Vagina (tissue), 2 donors: ENCODE data around the gene TMEM219.

Experiments used
- POLR2A ChIP-seq, 2 donors: fragments of 450-650 bp; IDR thresholded peaks; one replicate each; pipeline ENCODE4 v1.6.1; 2017; ENCODE audit warnings: antibody characterized with exemption in 2 of 2, mild to moderate bottlenecking in 2 of 2, moderate library complexity in 2 of 2
- POLR2AphosphoS5 ChIP-seq, 2 donors: sonication (generic); formaldehyde crosslinking; IDR thresholded peaks; one replicate each; pipeline ENCODE4 v1.9.0; 2017; ENCODE audit warnings: antibody characterized with exemption in 2 of 2, mild to moderate bottlenecking in 2 of 2, low read depth in 1 of 2; ENCODE audit not compliant: insufficient read depth in 1 of 2
- TF ChIP-seq, protein P1 (sequence below), 3 experiments: fragments of 450-650 bp in 2 of 3; fragments of 200-600 bp in 1 of 3; sonication (generic) in 1 of 3; IDR thresholded peaks; one replicate each; pipeline ENCODE4 v1.5.1; 2017 to 2019; ENCODE audit warnings: antibody characterized with exemption in 3 of 3, mild to moderate bottlenecking in 2 of 3, moderate library complexity in 2 of 3

DNA sequence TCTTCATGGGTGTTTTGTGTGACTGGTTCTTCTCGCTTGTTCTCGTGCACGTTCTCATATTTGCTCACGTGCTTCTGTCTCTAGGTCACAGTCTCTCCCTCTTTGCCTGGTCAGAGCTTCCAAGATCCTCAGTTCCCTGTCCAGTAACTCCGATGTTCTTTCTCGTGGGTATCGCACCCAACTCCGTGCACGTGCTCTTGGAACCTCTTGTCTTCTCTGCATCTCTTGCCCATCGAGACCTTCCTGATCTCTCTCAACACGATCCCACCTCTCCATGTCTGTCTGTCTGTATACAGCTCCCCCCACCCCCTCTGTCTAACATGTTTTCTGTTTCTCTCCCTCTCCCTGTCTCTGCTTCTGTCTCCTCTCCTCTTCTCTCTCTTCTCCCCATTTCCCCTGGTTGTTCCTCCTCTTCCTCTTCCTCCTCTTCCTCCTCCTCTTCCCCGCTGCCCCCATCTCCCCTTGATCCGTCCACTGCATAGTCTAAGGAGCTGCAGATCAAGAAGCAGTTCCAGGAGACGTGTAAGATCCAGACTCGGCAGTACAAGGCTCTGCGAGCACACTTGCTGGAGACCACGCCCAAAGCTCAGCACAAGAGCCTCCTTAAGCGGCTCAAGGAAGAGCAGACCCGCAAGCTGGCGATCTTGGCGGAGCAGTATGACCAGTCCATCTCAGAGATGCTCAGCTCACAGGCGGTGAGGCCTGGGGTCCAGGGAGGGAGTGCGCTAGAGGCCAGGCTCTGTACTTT, 27.4 kb downstream of the TMEM219 start:
- TF ChIP-seq, protein P1, sequence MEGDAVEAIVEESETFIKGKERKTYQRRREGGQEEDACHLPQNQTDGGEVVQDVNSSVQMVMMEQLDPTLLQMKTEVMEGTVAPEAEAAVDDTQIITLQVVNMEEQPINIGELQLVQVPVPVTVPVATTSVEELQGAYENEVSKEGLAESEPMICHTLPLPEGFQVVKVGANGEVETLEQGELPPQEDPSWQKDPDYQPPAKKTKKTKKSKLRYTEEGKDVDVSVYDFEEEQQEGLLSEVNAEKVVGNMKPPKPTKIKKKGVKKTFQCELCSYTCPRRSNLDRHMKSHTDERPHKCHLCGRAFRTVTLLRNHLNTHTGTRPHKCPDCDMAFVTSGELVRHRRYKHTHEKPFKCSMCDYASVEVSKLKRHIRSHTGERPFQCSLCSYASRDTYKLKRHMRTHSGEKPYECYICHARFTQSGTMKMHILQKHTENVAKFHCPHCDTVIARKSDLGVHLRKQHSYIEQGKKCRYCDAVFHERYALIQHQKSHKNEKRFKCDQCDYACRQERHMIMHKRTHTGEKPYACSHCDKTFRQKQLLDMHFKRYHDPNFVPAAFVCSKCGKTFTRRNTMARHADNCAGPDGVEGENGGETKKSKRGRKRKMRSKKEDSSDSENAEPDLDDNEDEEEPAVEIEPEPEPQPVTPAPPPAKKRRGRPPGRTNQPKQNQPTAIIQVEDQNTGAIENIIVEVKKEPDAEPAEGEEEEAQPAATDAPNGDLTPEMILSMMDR (IDR thresholded peaks at IDR 0.05), result no peak
- TF ChIP-seq POLR2A (IDR thresholded peaks at IDR 0.05) (no peak), POLR2AphosphoS5 (IDR thresholded peaks at IDR 0.05; ENCODE audit: insufficient read depth in 1 of 2, low read depth in 1 of 2) (no peak)
